GM12801 (cell line): ENCODE data around the gene SERINC2.

ENCODE experiments used
- TF ChIP-seq, protein P1 (sequence below): IDR thresholded peaks from one replicate; pipeline ENCODE4 v1.5.1; 2011; ENCODE audit warnings: control low read depth; ENCODE audit not compliant: insufficient read length; ENCODE audit errors: extremely low read depth

The SERINC2 gene

DNA sequence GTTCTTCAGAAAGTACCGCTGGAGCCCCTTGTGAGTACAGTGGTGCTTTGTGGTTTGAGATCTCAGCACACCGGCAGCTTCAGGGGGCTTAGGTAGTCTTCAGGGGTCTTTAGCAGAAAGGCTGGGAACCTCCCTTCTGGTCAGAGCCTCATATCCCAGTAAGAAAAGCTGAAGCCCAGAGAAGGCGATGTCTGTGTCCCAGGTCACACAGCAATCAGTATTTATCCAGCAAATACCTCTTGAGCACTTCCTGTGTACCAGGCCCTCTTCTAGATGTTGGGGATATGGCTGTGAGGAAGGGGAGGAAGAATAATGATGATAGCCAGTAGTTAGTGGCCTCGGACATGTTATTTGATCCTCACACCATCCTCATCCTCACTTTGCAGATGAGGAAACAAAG is 14.3 kb downstream of the SERINC2 start:
- TF ChIP-seq, protein P1, sequence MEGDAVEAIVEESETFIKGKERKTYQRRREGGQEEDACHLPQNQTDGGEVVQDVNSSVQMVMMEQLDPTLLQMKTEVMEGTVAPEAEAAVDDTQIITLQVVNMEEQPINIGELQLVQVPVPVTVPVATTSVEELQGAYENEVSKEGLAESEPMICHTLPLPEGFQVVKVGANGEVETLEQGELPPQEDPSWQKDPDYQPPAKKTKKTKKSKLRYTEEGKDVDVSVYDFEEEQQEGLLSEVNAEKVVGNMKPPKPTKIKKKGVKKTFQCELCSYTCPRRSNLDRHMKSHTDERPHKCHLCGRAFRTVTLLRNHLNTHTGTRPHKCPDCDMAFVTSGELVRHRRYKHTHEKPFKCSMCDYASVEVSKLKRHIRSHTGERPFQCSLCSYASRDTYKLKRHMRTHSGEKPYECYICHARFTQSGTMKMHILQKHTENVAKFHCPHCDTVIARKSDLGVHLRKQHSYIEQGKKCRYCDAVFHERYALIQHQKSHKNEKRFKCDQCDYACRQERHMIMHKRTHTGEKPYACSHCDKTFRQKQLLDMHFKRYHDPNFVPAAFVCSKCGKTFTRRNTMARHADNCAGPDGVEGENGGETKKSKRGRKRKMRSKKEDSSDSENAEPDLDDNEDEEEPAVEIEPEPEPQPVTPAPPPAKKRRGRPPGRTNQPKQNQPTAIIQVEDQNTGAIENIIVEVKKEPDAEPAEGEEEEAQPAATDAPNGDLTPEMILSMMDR = no peak

DNA sequence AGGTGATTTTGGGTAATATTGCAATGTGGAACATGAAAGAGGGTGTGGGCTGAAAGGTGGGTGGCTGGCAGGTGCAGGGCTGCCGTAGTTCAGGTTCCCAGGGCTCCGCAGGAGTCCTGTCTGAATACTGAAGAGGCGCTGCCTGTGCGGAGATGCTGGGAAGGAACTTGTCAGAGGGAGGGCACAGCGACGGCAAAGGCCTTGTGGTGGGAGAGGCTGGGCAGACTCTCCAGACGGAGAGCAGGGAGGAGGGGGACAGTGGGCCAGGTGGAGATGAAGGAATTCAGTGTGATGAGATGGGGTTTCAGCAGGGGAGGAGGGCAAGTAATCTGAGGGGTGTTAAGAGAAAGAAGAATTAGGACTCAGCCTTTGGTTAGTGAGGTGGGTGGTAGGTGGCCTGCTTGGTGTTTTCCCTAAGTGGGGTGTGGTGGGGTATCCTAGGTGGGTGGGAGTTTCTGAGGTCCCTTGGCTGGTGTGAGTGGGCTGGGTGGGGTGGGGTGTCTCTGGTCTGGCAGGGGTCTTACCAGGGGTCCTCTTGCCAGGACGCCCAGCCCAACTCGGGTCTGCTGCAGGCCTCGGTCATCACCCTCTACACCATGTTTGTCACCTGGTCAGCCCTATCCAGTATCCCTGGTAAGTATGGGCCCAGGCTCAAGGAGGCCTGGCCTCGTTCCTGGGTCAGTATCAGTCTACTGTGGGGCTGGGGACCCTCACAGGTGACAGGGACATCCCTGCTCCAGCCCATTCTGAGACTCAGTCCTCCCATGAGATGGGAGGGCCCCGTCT is 15.6 kb downstream of the SERINC2 start:
- TF ChIP-seq, protein P1 = no peak

DNA sequence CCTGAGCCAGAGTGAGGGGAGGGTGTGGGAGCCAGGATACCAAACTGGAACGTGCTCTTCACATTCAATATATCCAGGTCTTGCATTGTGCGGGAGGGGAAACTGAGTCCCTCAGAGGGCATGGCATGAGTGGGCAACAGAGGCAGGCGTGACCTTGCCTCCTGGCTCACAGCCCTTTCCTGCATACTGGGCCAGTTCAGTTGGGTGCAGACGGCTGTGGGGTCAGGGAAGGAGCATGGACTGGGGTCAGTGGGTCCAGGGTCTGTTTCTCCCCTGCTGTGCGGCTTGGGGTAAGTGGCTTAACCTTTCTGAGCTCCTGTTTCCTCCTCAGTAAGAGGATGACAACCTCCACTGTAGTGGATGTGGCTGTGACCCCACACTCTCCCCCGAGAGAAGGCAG is 16.6 kb downstream of the SERINC2 start:
- TF ChIP-seq, protein P1 = no peak

DNA sequence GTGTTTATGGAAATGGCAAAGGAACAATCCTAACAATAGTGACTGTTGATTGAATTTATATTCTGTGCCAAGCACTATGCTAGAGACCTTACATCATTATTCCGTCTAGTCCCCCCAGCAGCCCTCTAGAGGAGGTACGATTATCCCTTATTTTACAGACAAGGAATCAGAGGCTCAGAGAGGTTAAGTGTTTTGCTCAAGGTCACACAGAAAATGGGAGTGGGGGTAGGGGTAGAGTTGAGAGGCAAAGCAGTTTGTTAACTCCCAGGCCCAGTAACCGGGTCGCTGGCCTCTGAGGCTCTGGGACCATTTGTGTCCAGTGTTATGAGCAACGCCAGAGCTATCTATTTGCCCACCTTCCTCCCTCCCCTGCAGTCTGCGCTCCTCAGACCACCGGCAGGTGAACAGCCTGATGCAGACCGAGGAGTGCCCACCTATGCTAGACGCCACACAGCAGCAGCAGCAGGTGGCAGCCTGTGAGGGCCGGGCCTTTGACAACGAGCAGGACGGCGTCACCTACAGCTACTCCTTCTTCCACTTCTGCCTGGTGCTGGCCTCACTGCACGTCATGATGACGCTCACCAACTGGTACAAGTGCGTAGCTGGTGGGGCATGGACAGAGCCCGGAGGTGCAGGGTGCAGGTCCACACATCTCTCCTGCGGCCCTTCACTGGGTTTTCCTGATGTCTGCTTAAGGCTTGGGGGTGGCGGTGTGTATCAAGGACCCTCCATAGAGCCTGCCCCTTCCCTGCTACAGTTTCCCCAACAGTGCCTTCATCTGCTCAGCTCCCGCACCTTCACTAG is 19.8 kb downstream of the SERINC2 start:
- TF ChIP-seq, protein P1 = no peak

DNA sequence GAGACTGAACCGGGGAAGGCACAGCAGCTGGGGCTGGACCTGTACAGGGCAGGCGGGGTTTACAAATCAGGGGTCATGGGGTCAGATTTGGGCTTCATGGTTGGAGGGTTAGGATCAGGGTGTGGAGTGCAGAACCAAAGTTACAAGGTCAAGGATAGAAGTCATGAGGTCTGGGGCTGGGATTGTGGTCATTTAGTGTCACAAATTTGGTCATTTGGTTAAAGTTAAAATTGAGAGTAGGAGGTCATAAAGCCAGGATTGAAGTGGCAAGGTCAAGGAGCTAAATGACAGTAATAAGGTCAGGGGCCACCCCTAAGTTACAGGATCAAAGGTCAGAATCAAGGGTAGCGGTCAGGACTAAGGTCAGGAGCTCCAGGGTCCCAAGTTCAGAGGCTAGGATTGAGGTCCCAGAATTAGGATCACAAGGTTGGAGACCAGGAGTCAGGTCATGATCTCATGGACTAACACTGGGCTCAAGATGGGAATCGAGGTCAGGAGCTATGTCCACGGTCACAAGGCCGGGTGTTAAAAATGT is 20.4 kb downstream of the SERINC2 start:
- TF ChIP-seq, protein P1 = no peak

DNA sequence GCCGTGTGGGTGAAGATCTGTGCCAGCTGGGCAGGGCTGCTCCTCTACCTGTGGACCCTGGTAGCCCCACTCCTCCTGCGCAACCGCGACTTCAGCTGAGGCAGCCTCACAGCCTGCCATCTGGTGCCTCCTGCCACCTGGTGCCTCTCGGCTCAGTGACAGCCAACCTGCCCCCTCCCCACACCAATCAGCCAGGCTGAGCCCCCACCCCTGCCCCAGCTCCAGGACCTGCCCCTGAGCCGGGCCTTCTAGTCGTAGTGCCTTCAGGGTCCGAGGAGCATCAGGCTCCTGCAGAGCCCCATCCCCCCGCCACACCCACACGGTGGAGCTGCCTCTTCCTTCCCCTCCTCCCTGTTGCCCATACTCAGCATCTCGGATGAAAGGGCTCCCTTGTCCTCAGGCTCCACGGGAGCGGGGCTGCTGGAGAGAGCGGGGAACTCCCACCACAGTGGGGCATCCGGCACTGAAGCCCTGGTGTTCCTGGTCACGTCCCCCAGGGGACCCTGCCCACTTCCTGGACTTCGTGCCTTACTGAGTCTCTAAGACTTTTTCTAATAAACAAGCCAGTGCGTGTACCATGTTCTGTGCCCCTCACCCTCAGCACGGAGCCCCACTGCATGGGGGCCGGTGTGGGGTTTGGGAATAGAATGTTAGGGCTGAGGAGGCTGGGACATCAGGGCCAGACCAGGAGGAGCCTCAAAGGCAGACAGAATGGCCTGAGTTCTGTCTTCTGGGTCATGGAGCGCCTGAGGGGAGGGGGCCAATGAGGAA is 21.3 kb downstream of the SERINC2 start:
- TF ChIP-seq, protein P1 = no peak

DNA sequence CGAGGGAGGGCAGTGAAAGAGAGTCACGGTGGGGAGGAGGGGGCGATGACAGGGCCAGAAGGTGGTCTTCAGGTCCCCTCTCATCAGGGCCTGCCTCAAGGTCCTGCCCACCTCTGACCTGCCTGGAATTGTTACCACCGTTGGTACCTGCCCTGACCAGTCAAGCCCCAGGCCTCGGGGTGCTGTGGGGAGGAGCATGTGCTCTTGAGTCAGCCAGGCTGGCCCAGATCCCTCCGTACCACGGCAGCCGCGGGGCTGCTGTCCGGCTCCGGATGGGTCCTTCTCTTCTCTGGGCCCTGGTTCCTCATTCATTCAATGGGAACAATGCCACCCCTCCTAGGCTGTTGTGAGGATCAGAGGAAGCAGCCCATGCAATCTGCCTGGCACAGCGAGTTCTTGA is 22.0 kb downstream of the SERINC2 start:
- TF ChIP-seq, protein P1 = no peak
